H1 (cell line): ENCODE results near the gene ECEL1. TPM values are rescaled to one million over a fixed set of nuclear protein-coding genes. Genes with fewer than 3 reads are reported as not detected.

Experiments used
- CTCF ChIA-PET: fragments of 300-600 bp; sonication (Branson Sonifier 250); formaldehyde crosslinking; loops from one replicate; lab custom pipeline; 2021; ENCODE audit not compliant: partially characterized antibody; lab: Charles Lee
- POLR2A ChIA-PET: fragments of 300-600 bp; sonication (Branson Sonifier 250); formaldehyde crosslinking; loops from one replicate; lab custom pipeline; 2021; ENCODE audit warnings: inconsistent platforms; ENCODE audit not compliant: partially characterized antibody; lab: Charles Lee
- DNase-seq, 2 experiments: peaks; one replicate each; pipeline versions ENCODE4 v3.0.0 to v3.0.0-alpha.2; 2010 to 2022; ENCODE audit warnings: low spot score in 2 of 2, low read depth in 1 of 2, mixed read lengths in 1 of 2
- FAIRE-seq: peaks from 2 replicates; lab custom pipeline; 2011; peaks lifted over from hg19 to GRCh38; lab: Jason Lieb, UNC
- H2AFZ ChIP-seq: 2 replicates; pipeline ENCODE4 v1.8.1; 2012; ENCODE audit warnings: low read length, inconsistent platforms
- H2AK5ac ChIP-seq: 2 replicates; pipeline ENCODE4 v1.6.1; 2013; ENCODE audit warnings: low read depth, low read length
- H2BK120ac ChIP-seq: replicated peaks from 2 replicates; pipeline ENCODE3; 2013; ENCODE audit warnings: low read depth, low read length, inconsistent platforms
- H2BK12ac ChIP-seq: 2 replicates; pipeline ENCODE4 v1.6.1; 2013; ENCODE audit warnings: low read depth, low read length
- H2BK15ac ChIP-seq: 2 replicates; pipeline ENCODE4 v1.6.1; 2013; ENCODE audit warnings: low read length
- H2BK20ac ChIP-seq: 2 replicates; pipeline ENCODE4 v1.6.1; 2013; ENCODE audit warnings: low read length
- H2BK5ac ChIP-seq: 2 replicates; pipeline ENCODE4 v1.6.1; 2013; ENCODE audit warnings: low read depth, low read length
- H3K14ac ChIP-seq: 2 replicates; pipeline ENCODE4 v1.6.1; 2013; ENCODE audit warnings: inconsistent platforms; ENCODE audit not compliant: insufficient read length
- H3K18ac ChIP-seq: 2 replicates; pipeline ENCODE4 v1.6.1; 2013; ENCODE audit warnings: low read length; ENCODE audit errors: extremely low read depth
- H3K23ac ChIP-seq: 2 replicates; pipeline ENCODE4 v1.6.1; 2013; ENCODE audit warnings: inconsistent platforms; ENCODE audit not compliant: insufficient read length
- H3K23me2 ChIP-seq: 2 replicates; pipeline ENCODE4 v1.6.1; 2013; ENCODE audit warnings: low read depth, low read length
- H3K27ac ChIP-seq: 2 replicates; pipeline ENCODE4 v1.6.1; 2011; ENCODE audit warnings: low read depth, low read length, inconsistent platforms
- H3K27me3 ChIP-seq, 4 experiments: replicated peaks in 1 of 4; 1 replicate in 1 of 4; 2 replicates in 3 of 4; pipeline versions ENCODE4 v1.6.1 to v1.8.1; 2011 to 2013; ENCODE audit warnings: low read length in 3 of 4, mild to moderate bottlenecking in 3 of 4, inconsistent platforms in 2 of 4, mixed read lengths in 2 of 4, moderate library complexity in 1 of 4; ENCODE audit not compliant: control insufficient read depth in 3 of 4, insufficient read depth in 3 of 4; ENCODE audit errors: extremely low read depth in 1 of 4
- H3K36me3 ChIP-seq, 4 experiments: 2 replicates each; pipeline versions ENCODE4 v1.6.1 to v1.8.1; 2011 to 2013; ENCODE audit warnings: mild to moderate bottlenecking in 4 of 4, low read length in 3 of 4, moderate library complexity in 2 of 4, control low read depth in 1 of 4, inconsistent platforms in 1 of 4; ENCODE audit not compliant: insufficient read depth in 4 of 4, control insufficient read depth in 2 of 4
- H3K4ac ChIP-seq: replicated peaks from 2 replicates; pipeline ENCODE3; 2013; ENCODE audit warnings: low read length, low read depth, mixed read lengths, inconsistent platforms; ENCODE audit not compliant: insufficient read length
- H3K4me1 ChIP-seq, 4 experiments: replicated peaks in 1 of 4; 1 replicate in 1 of 4; 2 replicates in 3 of 4; pipeline versions ENCODE4 v1.6.1 to v1.8.1; 2011 to 2013; ENCODE audit warnings: low read length in 3 of 4, inconsistent platforms in 2 of 4, mixed read lengths in 1 of 4; ENCODE audit not compliant: insufficient read depth in 4 of 4, control insufficient read depth in 3 of 4
- H3K4me2 ChIP-seq, 2 experiments: 2 replicates each; pipeline versions ENCODE4 v1.6.1 to v1.8.1; 2011 to 2013; ENCODE audit warnings: low read depth in 2 of 2, low read length in 2 of 2, control low read depth in 1 of 2, inconsistent platforms in 1 of 2, mild to moderate bottlenecking in 1 of 2; ENCODE audit not compliant: insufficient read depth in 1 of 2
- H3K4me3 ChIP-seq, 4 experiments: fragments of 200-600, 300-600 bp in 1 of 4; sonication (generic), shearing (Covaris generic), sonication (Bioruptor Twin) in 1 of 4; 2 replicates each; pipeline versions ENCODE4 v1.5.1 to v1.8.1; 2011 to 2016; ENCODE audit warnings: low read length in 4 of 4, low read depth in 3 of 4, control low read depth in 2 of 4, inconsistent platforms in 2 of 4, mild to moderate bottlenecking in 2 of 4, mixed read lengths in 1 of 4, moderate library complexity in 1 of 4; ENCODE audit not compliant: insufficient read depth in 2 of 4; ENCODE audit errors: extremely low read depth in 1 of 4
- H3K56ac ChIP-seq: replicated peaks from 2 replicates; pipeline ENCODE3; 2013; ENCODE audit warnings: low read depth, mild to moderate bottlenecking, mixed read lengths, low read length, inconsistent platforms; ENCODE audit not compliant: insufficient read length
- H3K79me1 ChIP-seq: 2 replicates; pipeline ENCODE4 v1.6.1; 2013; ENCODE audit warnings: low read depth, low read length, control low read depth
- H3K79me2 ChIP-seq, 2 experiments: 2 replicates each; pipeline versions ENCODE4 v1.6.1 to v1.8.1; 2012 to 2013; ENCODE audit warnings: low read length in 2 of 2, mild to moderate bottlenecking in 2 of 2, inconsistent platforms in 1 of 2; ENCODE audit not compliant: insufficient read depth in 2 of 2, control insufficient read depth in 1 of 2
- H3K9ac ChIP-seq, 4 experiments: replicated peaks in 1 of 4; 1 replicate in 1 of 4; 2 replicates in 3 of 4; pipeline versions ENCODE4 v1.6.1 to v1.8.1; 2011 to 2013; ENCODE audit warnings: low read depth in 3 of 4, low read length in 3 of 4, control low read depth in 2 of 4, mild to moderate bottlenecking in 2 of 4, moderate library complexity in 2 of 4, inconsistent platforms in 1 of 4; ENCODE audit errors: extremely low read depth in 1 of 4
- H3K9me3 ChIP-seq, 2 experiments: 2 replicates each; pipeline versions ENCODE4 v1.6.1 to v1.8.1; 2012 to 2013; ENCODE audit warnings: mild to moderate bottlenecking in 2 of 2, moderate library complexity in 2 of 2, control low read depth in 1 of 2, inconsistent platforms in 1 of 2, low read depth in 1 of 2, low read length in 1 of 2, mixed read lengths in 1 of 2; ENCODE audit not compliant: insufficient read depth in 2 of 2
- H4K20me1 ChIP-seq, 2 experiments: replicated peaks in 1 of 2; 2 replicates each; pipeline versions ENCODE3 to v1.8.1; 2011 to 2013; ENCODE audit warnings: inconsistent platforms in 2 of 2, low read length in 2 of 2, mild to moderate bottlenecking in 1 of 2; ENCODE audit not compliant: insufficient read depth in 2 of 2, control insufficient read depth in 1 of 2
- H4K5ac ChIP-seq: 2 replicates; pipeline ENCODE4 v1.6.1; 2013; ENCODE audit warnings: low read length, low read depth, mixed read lengths, inconsistent platforms; ENCODE audit not compliant: insufficient read length
- H4K8ac ChIP-seq: 2 replicates; pipeline ENCODE4 v1.8.0; 2013; ENCODE audit warnings: mild to moderate bottlenecking, moderate library complexity, low read length, inconsistent platforms; ENCODE audit not compliant: insufficient read depth; ENCODE audit errors: extremely low read depth
- H4K91ac ChIP-seq: replicated peaks from 2 replicates; pipeline ENCODE3; 2013; ENCODE audit warnings: low read length, mixed read lengths, inconsistent platforms; ENCODE audit not compliant: insufficient read length
- BACH1 ChIP-seq: IDR thresholded peaks from 2 replicates; pipeline ENCODE4 v1.6.1; 2012; ENCODE audit warnings: low read length, improper control_type of control experiment
- BRCA1 ChIP-seq: IDR thresholded peaks from 2 replicates; pipeline ENCODE4 v1.6.1; 2012; ENCODE audit warnings: low read depth, low read length, improper control_type of control experiment
- CHD1 ChIP-seq: IDR thresholded peaks from 2 replicates; pipeline ENCODE4 v1.6.1; 2012; ENCODE audit warnings: low read depth, low read length, improper control_type of control experiment
- EP300 ChIP-seq, 2 experiments: IDR thresholded peaks; 1 replicate in 1 of 2; 2 replicates in 1 of 2; pipeline ENCODE4 v1.6.1; 2011 to 2012; ENCODE audit warnings: low read depth in 2 of 2, low read length in 2 of 2, mild to moderate bottlenecking in 2 of 2, borderline replicate concordance in 1 of 2, inconsistent platforms in 1 of 2, moderate library complexity in 1 of 2
- HDAC2 ChIP-seq, 2 experiments: fragments of 300-600 bp in 1 of 2; sonication (generic) in 1 of 2; IDR thresholded peaks; 2 replicates each; pipeline ENCODE4 v1.6.1; 2011 to 2012; ENCODE audit warnings: low read depth in 2 of 2, low read length in 2 of 2, mild to moderate bottlenecking in 2 of 2, moderate library complexity in 2 of 2, borderline replicate concordance in 1 of 2, inconsistent platforms in 1 of 2
- HDAC6 ChIP-seq: IDR thresholded peaks from one replicate; pipeline ENCODE4 v1.7.1; 2012; ENCODE audit warnings: low read depth, mild to moderate bottlenecking, inconsistent platforms, low read length, moderate library complexity
- KDM5A ChIP-seq: fragments of 200-600 bp; IDR thresholded peaks from 2 replicates; pipeline ENCODE4 v1.7.1; 2012; ENCODE audit warnings: mild to moderate bottlenecking, low read length, inconsistent platforms, mixed read lengths
- SIN3A ChIP-seq, 2 experiments: IDR thresholded peaks in 1 of 2; conservative IDR thresholded peaks in 1 of 2; 2 replicates each; pipeline ENCODE4 v1.6.1; 2011 to 2012; ENCODE audit warnings: low read length in 2 of 2, improper control_type of control experiment in 1 of 2, low read depth in 1 of 2, mild to moderate bottlenecking in 1 of 2
- SP2 ChIP-seq: IDR thresholded peaks from 2 replicates; pipeline ENCODE4 v1.6.1; 2012; ENCODE audit warnings: mild to moderate bottlenecking, low read length, inconsistent platforms
- TBP ChIP-seq: IDR thresholded peaks from 2 replicates; pipeline ENCODE4 v1.6.1; 2011; ENCODE audit warnings: low read depth, low read length, improper control_type of control experiment
- TEAD4 ChIP-seq: IDR thresholded peaks from 2 replicates; pipeline ENCODE4 v1.6.1; 2012; ENCODE audit warnings: low read depth, low read length, inconsistent platforms, mixed read lengths
- WGBS, 2 experiments: shearing (Covaris generic) in 1 of 2; methylation state at CpG; one replicate each; pipeline versions ENCODE4 v1.1.6 to v1.1.7; 2013 to 2015; ENCODE audit warnings: low lambda C conversion rate in 2 of 2, mixed read lengths in 2 of 2, inconsistent platforms in 1 of 2, low coverage in 1 of 2, missing lambda C conversion rate in 1 of 2; ENCODE audit not compliant: insufficient replicate concordance in 2 of 2, insufficient coverage in 1 of 2, insufficient read length in 1 of 2; ENCODE audit errors: extremely low coverage in 1 of 2, missing lambda C conversion rate in 1 of 2; 5-methylcytosine and 5-hydroxymethylcytosine counted together
- polyA plus RNA-seq, 7 experiments: library from polyadenylated mRNA; depleted of rRNA in 3 of 7; stranded (reverse) in 5 of 7; unstranded in 2 of 7; fragments of >200 nt in 5 of 7; fragments of 200-250 nt in 2 of 7; gene quantifications; 1 replicate in 5 of 7; 2 replicates in 1 of 7; 4 replicates in 1 of 7; pipeline versions ENCODE4 v1.2.1 to v1.2.3, GENCODE V29; 2011 to 2013; ENCODE audit warnings: missing spikeins in 2 of 7, mixed read lengths in 2 of 7
- total RNA-seq: library from RNA; stranded (reverse); fragmentation: NEBNext Ultra II Directional; extraction: Animal tissue kit (Norgen Biotek cat#: 25700); gene quantifications from 2 replicates; pipeline ENCODE4 v1.2.1, GENCODE V29; 2021
- TF ChIP-seq, protein P1 (sequence below): IDR thresholded peaks from 2 replicates; pipeline ENCODE4 v1.6.1; 2011; ENCODE audit warnings: low read length, improper control_type of control experiment

ECEL1 gene
- total and polyA plus RNA-seq, 2 of the 8 experiments (the other 6 are each of a cell fraction or from before 2014, with no cell fraction given), result 7.7 to 20.2 TPM

DNA sequence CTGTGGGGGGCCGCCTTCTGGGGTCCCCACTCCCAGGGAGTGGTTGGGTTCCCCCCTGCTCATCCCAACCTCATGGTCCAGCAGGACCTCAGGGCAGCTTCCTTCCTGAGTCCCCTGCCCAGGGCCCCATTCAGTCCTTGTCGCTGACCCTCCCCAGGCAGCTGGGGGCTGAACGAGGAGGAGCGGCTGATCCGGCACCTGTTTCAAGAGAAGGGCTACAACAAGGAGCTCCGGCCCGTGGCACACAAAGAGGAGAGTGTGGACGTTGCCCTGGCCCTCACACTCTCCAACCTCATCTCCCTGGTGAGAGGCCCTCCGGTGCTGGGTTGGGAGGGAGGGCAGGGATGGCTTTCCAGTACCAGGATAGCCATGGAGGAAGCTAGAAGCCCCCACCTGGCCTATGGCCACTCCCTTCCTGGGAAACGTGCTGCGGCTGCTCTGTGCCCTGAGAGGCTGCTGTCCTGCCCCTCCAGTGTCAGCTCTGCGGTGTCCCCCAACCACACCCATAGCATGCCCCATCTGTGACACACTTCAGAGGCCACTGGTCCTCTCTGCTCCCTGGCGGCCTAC is 38.8 kb upstream of the ECEL1 start:
- WGBS, 2 experiments, result 86% methylated on average over 13 of the region's 13 CpGs; no CpG with 5 or more reads in 1 of the 2 experiments
- no peak overlapping the region for H4K8ac ChIP-seq
- no peak overlapping the region for H4K5ac ChIP-seq
- TF ChIP-seq EP300 (IDR thresholded peaks at IDR 0.05; ENCODE audit: borderline replicate concordance in 1 of 2, low read depth in 2 of 2, low read length in 2 of 2), result no peak
- TF ChIP-seq TEAD4, result no peak
- no peak for TF ChIP-seq BACH1
- TF ChIP-seq KDM5A, result no peak
- TF ChIP-seq SIN3A (conservative IDR thresholded peaks at IDR 0.05 in 1 of 2, IDR thresholded peaks at IDR 0.05 in 1 of 2; ENCODE audit: low read depth in 1 of 2, low read length in 2 of 2), result no peak
- no peak for TF ChIP-seq BRCA1
- TF ChIP-seq CHD1, result no peak
- TF ChIP-seq, protein P1, sequence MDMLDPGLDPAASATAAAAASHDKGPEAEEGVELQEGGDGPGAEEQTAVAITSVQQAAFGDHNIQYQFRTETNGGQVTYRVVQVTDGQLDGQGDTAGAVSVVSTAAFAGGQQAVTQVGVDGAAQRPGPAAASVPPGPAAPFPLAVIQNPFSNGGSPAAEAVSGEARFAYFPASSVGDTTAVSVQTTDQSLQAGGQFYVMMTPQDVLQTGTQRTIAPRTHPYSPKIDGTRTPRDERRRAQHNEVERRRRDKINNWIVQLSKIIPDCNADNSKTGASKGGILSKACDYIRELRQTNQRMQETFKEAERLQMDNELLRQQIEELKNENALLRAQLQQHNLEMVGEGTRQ, result no peak
- TF ChIP-seq HDAC6, result no peak
- no peak for TF ChIP-seq SP2
- no peak for TF ChIP-seq HDAC2 (IDR thresholded peaks at IDR 0.05; ENCODE audit: borderline replicate concordance in 1 of 2, low read depth in 2 of 2, low read length in 2 of 2)
- no peak for TF ChIP-seq TBP

More for the DNA sequence above, 38.8 kb upstream of the ECEL1 start:
- no peak overlapping the region for H3K14ac ChIP-seq
- H2BK12ac ChIP-seq, result no peak overlapping the region
- H3K27me3 ChIP-seq, result peaks cover 19 to 41% (median 28%) of the 10 kb centered on the region in 4 experiments
- H4K20me1 ChIP-seq, result peaks cover 3 to 4% of the 10 kb centered on the region in 2 experiments
- H3K4ac ChIP-seq, result peak overlapping the region; percentile 69
- H3K79me1 ChIP-seq, result no peaks in the 10 kb centered on the region
- peaks cover 10% of the 10 kb centered on the region; the same call in 1 of the 2 replicates for H3K23me2 ChIP-seq
- no peak overlapping the region for H3K27ac ChIP-seq
- H3K36me3 ChIP-seq, result no peaks in the 10 kb centered on the region
- H2BK120ac ChIP-seq, result no peak overlapping the region
- H3K4me3 ChIP-seq, result no peak overlapping the region
- H2BK5ac ChIP-seq, result no peak overlapping the region
- H2BK20ac ChIP-seq, result no peak overlapping the region
- H3K56ac ChIP-seq, result no peak overlapping the region
- H3K23ac ChIP-seq, result no peak overlapping the region
- FAIRE-seq (no peak), DNase-seq (no peak)
- ChIA-PET CTCF (interaction anchor here (0.7 to 10.6 kb wide), 7 partner anchors 8 to 200 kb away, joined by 3 to 176 read pairs (median 4); no protein-coding TSS in a partner anchor), POLR2A (interaction anchor here (1.7 to 2.1 kb wide), 3 partner anchors 9 to 23 kb away, joined by 3 to 5 read pairs (median 5); partner anchors contain the start of gene CHRNG)
- no peak overlapping the region for H4K91ac ChIP-seq
- no peak overlapping the region for H2AFZ ChIP-seq
- H2BK15ac ChIP-seq, result no peak overlapping the region
- H3K4me2 ChIP-seq, result no peak overlapping the region
- no peak overlapping the region for H2AK5ac ChIP-seq
- H3K18ac ChIP-seq, result no peak overlapping the region
- no peaks in the 10 kb centered on the region for H3K79me2 ChIP-seq
- H3K4me1 ChIP-seq, result peaks cover 0 to 22% (median 11%) of the 10 kb centered on the region in 4 experiments; a peak in 6 of 7 replicates
- no peak overlapping the region for H3K9ac ChIP-seq
- H3K9me3 ChIP-seq, result no peaks in the 10 kb centered on the region
